H9 (cell line): ENCODE data around the gene AP3D1. TPM values are rescaled to one million over a fixed set of nuclear protein-coding genes. Genes with fewer than 3 reads are reported as not detected.

Source experiments
- DNase-seq: peaks from one replicate; pipeline ENCODE4 v3.0.0-alpha.2; 2017
- H2AFZ ChIP-seq: one replicate; pipeline ENCODE4 v1.6.1; 2013; ENCODE audit warnings: mild to moderate bottlenecking, low read length, control low read depth, moderate library complexity
- H2AK5ac ChIP-seq: 2 replicates; pipeline ENCODE4 v1.6.1; 2013; ENCODE audit warnings: low read length, control low read depth, mixed read lengths; ENCODE audit not compliant: insufficient read length
- H2BK120ac ChIP-seq: one replicate; pipeline ENCODE4 v1.6.1; 2013; ENCODE audit warnings: low read depth, mild to moderate bottlenecking, low read length, control low read depth, inconsistent platforms; ENCODE audit not compliant: poor library complexity, severe bottlenecking
- H2BK12ac ChIP-seq: 2 replicates; pipeline ENCODE4 v1.6.1; 2013; ENCODE audit warnings: low read length, control low read depth, mixed read lengths, low read depth; ENCODE audit not compliant: insufficient read length
- H2BK15ac ChIP-seq: 2 replicates; pipeline ENCODE4 v1.6.1; 2013; ENCODE audit warnings: low read depth, low read length, control low read depth
- H2BK20ac ChIP-seq: one replicate; pipeline ENCODE4 v1.6.1; 2013; ENCODE audit warnings: low read depth, mild to moderate bottlenecking, low read length, control low read depth, inconsistent platforms; ENCODE audit not compliant: poor library complexity, severe bottlenecking
- H2BK5ac ChIP-seq: 2 replicates; pipeline ENCODE4 v1.6.1; 2013; ENCODE audit warnings: low read length, control low read depth, mixed read lengths; ENCODE audit not compliant: insufficient read length
- H3K14ac ChIP-seq: 2 replicates; pipeline ENCODE4 v1.6.1; 2013; ENCODE audit warnings: low read length, control low read depth; ENCODE audit not compliant: insufficient read depth
- H3K18ac ChIP-seq: 2 replicates; pipeline ENCODE4 v1.6.1; 2013; ENCODE audit warnings: low read depth, mild to moderate bottlenecking, mixed read lengths, low read length, control low read depth; ENCODE audit not compliant: insufficient read length
- H3K23ac ChIP-seq: 2 replicates; pipeline ENCODE4 v1.6.1; 2013; ENCODE audit warnings: low read length, control low read depth, mixed read lengths, low read depth; ENCODE audit not compliant: insufficient read length
- H3K23me2 ChIP-seq: 2 replicates; pipeline ENCODE4 v1.6.1; 2013; ENCODE audit warnings: low read depth, mild to moderate bottlenecking, mixed read lengths, low read length, control low read depth; ENCODE audit not compliant: insufficient read length, poor library complexity, severe bottlenecking
- H3K27ac ChIP-seq: 2 replicates; pipeline ENCODE4 v1.5.1; 2013; ENCODE audit warnings: low read length, control low read depth, mixed read lengths, low read depth; ENCODE audit not compliant: insufficient read length
- H3K27me3 ChIP-seq: 2 replicates; pipeline ENCODE4 v1.6.1; 2013; ENCODE audit warnings: low read length, control low read depth, inconsistent platforms; ENCODE audit not compliant: insufficient read depth
- H3K4ac ChIP-seq: 2 replicates; pipeline ENCODE4 v1.6.1; 2013; ENCODE audit warnings: low read depth, mild to moderate bottlenecking, control low read depth, inconsistent platforms, low read length, moderate library complexity
- H3K4me1 ChIP-seq: 2 replicates; pipeline ENCODE4 v1.6.1; 2013; ENCODE audit warnings: low read length, control low read depth, inconsistent platforms; ENCODE audit not compliant: insufficient read depth
- H3K4me2 ChIP-seq: 2 replicates; pipeline ENCODE4 v1.6.1; 2013; ENCODE audit warnings: low read length, control low read depth, mixed read lengths; ENCODE audit not compliant: insufficient read length, insufficient read depth
- H3K56ac ChIP-seq: 2 replicates; pipeline ENCODE4 v1.6.1; 2013; ENCODE audit warnings: low read depth, mild to moderate bottlenecking, mixed read lengths, low read length, control low read depth; ENCODE audit not compliant: insufficient read length
- H3K79me1 ChIP-seq: 2 replicates; pipeline ENCODE4 v1.6.1; 2013; ENCODE audit warnings: low read depth, mild to moderate bottlenecking, moderate library complexity, low read length, control low read depth, inconsistent platforms; ENCODE audit not compliant: insufficient read depth, poor library complexity, severe bottlenecking
- H3K79me2 ChIP-seq: 2 replicates; pipeline ENCODE4 v1.6.1; 2013; ENCODE audit warnings: low read length, control low read depth, inconsistent platforms; ENCODE audit not compliant: insufficient read depth
- H3K9ac ChIP-seq: 2 replicates; pipeline ENCODE4 v1.6.1; 2013; ENCODE audit warnings: low read length, control low read depth, mixed read lengths; ENCODE audit not compliant: insufficient read length; ENCODE audit errors: extremely low read depth
- H3K9me3 ChIP-seq: one replicate; pipeline ENCODE4 v1.6.1; 2013; ENCODE audit warnings: low read depth, low read length, inconsistent platforms; ENCODE audit not compliant: control insufficient read depth
- H3T11ph ChIP-seq: one replicate; pipeline ENCODE4 v1.6.1; 2013; ENCODE audit warnings: mild to moderate bottlenecking, low read length, control low read depth, inconsistent platforms
- H4K20me1 ChIP-seq: one replicate; pipeline ENCODE4 v1.6.1; 2013; ENCODE audit not compliant: control insufficient read depth, insufficient read length, insufficient read depth
- H4K5ac ChIP-seq: 2 replicates; pipeline ENCODE4 v1.6.1; 2013; ENCODE audit warnings: low read depth, mild to moderate bottlenecking, mixed read lengths, low read length, control low read depth; ENCODE audit not compliant: insufficient read length
- H4K8ac ChIP-seq: replicated peaks from 2 replicates; pipeline ENCODE4 v1.6.1; 2013; ENCODE audit warnings: low read length, control low read depth, mixed read lengths, low read depth; ENCODE audit not compliant: insufficient read length
- H4K91ac ChIP-seq: 2 replicates; pipeline ENCODE4 v1.6.1; 2013; ENCODE audit warnings: low read depth, mild to moderate bottlenecking, moderate library complexity, mixed read lengths, low read length, control low read depth; ENCODE audit not compliant: insufficient read length
- H3K27ac Mint-ChIP-seq, 3 experiments: 2 replicates in 2 of 3; 3 replicates in 1 of 3; pipeline ENCODE4 v1.8.0; 2020 to 2021; ENCODE audit warnings: mixed read lengths in 3 of 3, mild to moderate bottlenecking in 1 of 3, moderate library complexity in 1 of 3
- H3K27me3 Mint-ChIP-seq: 2 replicates; pipeline ENCODE4 v1.8.0; 2021; ENCODE audit warnings: low read depth, mild to moderate bottlenecking, moderate library complexity, mixed read lengths
- H3K36me3 Mint-ChIP-seq, 3 experiments: 2 replicates in 2 of 3; 3 replicates in 1 of 3; pipeline ENCODE4 v1.8.0; 2020 to 2021; ENCODE audit warnings: low read depth in 3 of 3, mixed read lengths in 3 of 3; ENCODE audit not compliant: insufficient read depth in 1 of 3
- H3K4me1 Mint-ChIP-seq, 2 experiments: 2 replicates each; pipeline ENCODE4 v1.8.0; 2020; ENCODE audit warnings: mixed read lengths in 2 of 2
- H3K4me3 Mint-ChIP-seq, 2 experiments: 2 replicates in 1 of 2; 3 replicates in 1 of 2; pipeline ENCODE4 v1.8.0; 2020 to 2021; ENCODE audit warnings: mild to moderate bottlenecking in 2 of 2, mixed read lengths in 2 of 2, moderate library complexity in 1 of 2
- H3K9me3 Mint-ChIP-seq, 2 experiments: 2 replicates in 1 of 2; 3 replicates in 1 of 2; pipeline ENCODE4 v1.8.0; 2020; ENCODE audit warnings: mild to moderate bottlenecking in 2 of 2, mixed read lengths in 2 of 2, moderate library complexity in 1 of 2
- CTCF ChIP-seq: fragments of 200-600 bp; sonication (generic); conservative IDR thresholded peaks from 3 replicates; pipeline ENCODE4 v1.8.0; 2021; ENCODE audit warnings: antibody characterized with exemption, mild to moderate bottlenecking
- WGBS: extraction: QIAGEN DNeasy Blood & Tissue Kit; methylation state at CpG from one replicate; pipeline ENCODE4 v1.1.7; 2013; ENCODE audit warnings: missing lambda C conversion rate, low lambda C conversion rate, mixed read lengths; ENCODE audit not compliant: insufficient read length; ENCODE audit errors: extremely low coverage; 5-methylcytosine and 5-hydroxymethylcytosine counted together
- total RNA-seq: library from RNA; stranded (reverse); gene quantifications from 2 replicates; pipeline ENCODE4 v1.2.1, GENCODE V29; 2021

Gene AP3D1
- total RNA-seq, 1 experiment from 2014 or later = 142 TPM

- Histone ChIP-seq H2BK20ac (no peak overlapping the region), H3K79me2 (peaks cover 5% of the 10 kb centered on the region; the same call in 1 of the 2 replicates), H4K8ac (no peak overlapping the region), H3K4me2 (no peak overlapping the region), H2BK15ac (no peak overlapping the region), H3T11ph (no peak overlapping the region), H3K23ac (no peak overlapping the region), H3K9me3 (no peaks in the 10 kb centered on the region), H3K27me3 (no peaks in the 10 kb centered on the region), H3K18ac (no peak overlapping the region), H4K20me1 (no peaks in the 10 kb centered on the region), H3K56ac (no peak overlapping the region), H2BK12ac (no peak overlapping the region), H3K23me2 (no peaks in the 10 kb centered on the region), H3K14ac (no peak overlapping the region; the same call in 1 of the 2 replicates), H4K91ac (no peak overlapping the region), H4K5ac (no peak overlapping the region), H3K27ac (no peak overlapping the region), H3K4ac (no peak overlapping the region), H2AFZ (no peak overlapping the region), H2BK120ac (no peak overlapping the region), H2BK5ac (no peak overlapping the region), H3K79me1 (peaks cover 9% of the 10 kb centered on the region), H3K9ac (no peak overlapping the region), H3K4me1 (no peaks in the 10 kb centered on the region), H2AK5ac (no peak overlapping the region)
- Mint-ChIP-seq H3K27ac (no peak overlapping the region; a peak in 1 of 7 replicates), H3K36me3 (peaks cover 18 to 26% (median 23%) of the 10 kb centered on the region in 3 experiments), H3K4me3 (no peak overlapping the region), H3K27me3 (no peaks in the 10 kb centered on the region), H3K9me3 (no peaks in the 10 kb centered on the region), H3K4me1 (0 out of 4 replicates have a peak, but pooled peaks cover 0 to 4% of the 10 kb centered on the region in 2 experiments)
- peak; percentile 24 for DNase-seq
- no peak for TF ChIP-seq CTCF
- no CpG with 5 or more reads among the region's 22 CpGs for WGBS
These were observed 29.7 kb upstream of the AP3D1 start for GRCh38 chr19:2180881-2181632.
